HEK293 (cell line): ENCODE results near the gene ZNF236.

Source experiments
- CTCF ChIA-PET: fragments of 350-600 bp; formaldehyde crosslinking; extraction: SDS; loops from one replicate; lab custom pipeline; 2021; ENCODE audit warnings: antibody characterized with exemption; lab: Yijun Ruan, JAX
- POLR2A ChIA-PET: fragments of 300-600 bp; formaldehyde crosslinking; extraction: SDS; loops from one replicate; lab custom pipeline; 2020; ENCODE audit warnings: antibody characterized with exemption, inconsistent platforms; lab: Yijun Ruan, JAX
- H3K27ac ChIP-seq: fragments of 200-500 bp; sonication (Bioruptor generic); 2 replicates; pipeline ENCODE4 v1.5.1; 2014; ENCODE audit warnings: low read depth, low read length, control low read depth, inconsistent platforms; ENCODE audit errors: extremely low read depth
- H3K36me3 ChIP-seq, 2 experiments: fragments of 200-500 bp in 1 of 2; sonication (Bioruptor generic) in 1 of 2; 1 replicate in 1 of 2; 2 replicates in 1 of 2; pipeline ENCODE4 v1.5.1; 2014 to 2017; ENCODE audit warnings: inconsistent platforms in 2 of 2, low read length in 2 of 2; ENCODE audit not compliant: control insufficient read depth in 2 of 2, insufficient read depth in 1 of 2
- H3K4me1 ChIP-seq: fragments of 200-500 bp; sonication (Bioruptor generic); 2 replicates; pipeline ENCODE4 v1.5.1; 2014; ENCODE audit warnings: mild to moderate bottlenecking, low read length, inconsistent platforms; ENCODE audit not compliant: control insufficient read depth, insufficient read depth
- H3K4me3 ChIP-seq: 2 replicates; pipeline ENCODE4 v1.5.1; 2011; ENCODE audit warnings: low read depth, mild to moderate bottlenecking, control low read depth, low read length, moderate library complexity
- H3K9me3 ChIP-seq: fragments of 200-500 bp; sonication (Bioruptor generic); 2 replicates; pipeline ENCODE4 v1.5.1; 2014; ENCODE audit warnings: low read depth, low read length, inconsistent platforms; ENCODE audit not compliant: control insufficient read depth, insufficient read depth
- BCL11B ChIP-seq: fragments of 450-650 bp; formaldehyde crosslinking; IDR thresholded peaks from 2 replicates; pipeline ENCODE4 v1.5.1; 2016; ENCODE audit warnings: low read depth, missing biosample characterization, missing genetic modification characterization
- BCL6B ChIP-seq: fragments of 450-650 bp; formaldehyde crosslinking; IDR thresholded peaks from 2 replicates; pipeline ENCODE4 v1.5.1; 2017; ENCODE audit warnings: missing biosample characterization, missing genetic modification characterization
- ELK4 ChIP-seq: IDR thresholded peaks from 2 replicates; pipeline ENCODE4 v1.6.1; 2011; ENCODE audit warnings: mild to moderate bottlenecking, low read depth, low read length, borderline replicate concordance
- OSR2 ChIP-seq: fragments of 450-650 bp; formaldehyde crosslinking; IDR thresholded peaks from 2 replicates; pipeline ENCODE4 v1.5.1; 2016; ENCODE audit warnings: missing biosample characterization, missing genetic modification characterization
- OVOL3 ChIP-seq: fragments of 450-650 bp; formaldehyde crosslinking; IDR thresholded peaks from 2 replicates; pipeline ENCODE4 v1.5.1; 2016; ENCODE audit warnings: missing biosample characterization, missing genetic modification characterization
- ZFHX2 ChIP-seq: fragments of 450-650 bp; formaldehyde crosslinking; conservative IDR thresholded peaks from 2 replicates; pipeline ENCODE4 v1.5.1; 2016; ENCODE audit warnings: missing biosample characterization, missing genetic modification characterization
- ZFP3 ChIP-seq: fragments of 450-650 bp; formaldehyde crosslinking; IDR thresholded peaks from 2 replicates; pipeline ENCODE4 v1.5.1; 2016; ENCODE audit warnings: low read depth, missing biosample characterization, missing genetic modification characterization
- ZFP37 ChIP-seq: fragments of 450-650 bp; formaldehyde crosslinking; IDR thresholded peaks from 2 replicates; pipeline ENCODE4 v1.5.1; 2016; ENCODE audit warnings: missing biosample characterization, missing genetic modification characterization
- ZFP69B ChIP-seq: fragments of 450-650 bp; formaldehyde crosslinking; IDR thresholded peaks from 2 replicates; pipeline ENCODE4 v1.5.1; 2016; ENCODE audit warnings: missing biosample characterization, missing genetic modification characterization
- ZNF10 ChIP-seq: fragments of 450-650 bp; formaldehyde crosslinking; IDR thresholded peaks from 2 replicates; pipeline ENCODE4 v1.5.1; 2017; ENCODE audit warnings: missing biosample characterization, missing genetic modification characterization
- ZNF146 ChIP-seq: fragments of 450-650 bp; formaldehyde crosslinking; IDR thresholded peaks from 2 replicates; pipeline ENCODE4 v1.5.1; 2016; ENCODE audit warnings: missing biosample characterization, missing genetic modification characterization
- ZNF16 ChIP-seq: fragments of 450-650 bp; formaldehyde crosslinking; IDR thresholded peaks from 2 replicates; pipeline ENCODE4 v1.5.1; 2016; ENCODE audit warnings: low read depth, missing biosample characterization, missing genetic modification characterization
- ZNF214 ChIP-seq: fragments of 450-650 bp; formaldehyde crosslinking; IDR thresholded peaks from 2 replicates; pipeline ENCODE4 v1.5.1; 2017; ENCODE audit warnings: missing biosample characterization, mild to moderate bottlenecking, missing genetic modification characterization, borderline replicate concordance
- ZNF221 ChIP-seq: fragments of 450-650 bp; formaldehyde crosslinking; IDR thresholded peaks from 2 replicates; pipeline ENCODE4 v1.5.1; 2017; ENCODE audit warnings: missing biosample characterization, missing genetic modification characterization, borderline replicate concordance
- ZNF239 ChIP-seq: fragments of 450-650 bp; formaldehyde crosslinking; IDR thresholded peaks from 2 replicates; pipeline ENCODE4 v1.5.1; 2016; ENCODE audit warnings: missing biosample characterization, missing genetic modification characterization
- ZNF530 ChIP-seq: fragments of 450-650 bp; formaldehyde crosslinking; IDR thresholded peaks from 2 replicates; pipeline ENCODE4 v1.5.1; 2016; ENCODE audit warnings: low read depth, missing biosample characterization, missing genetic modification characterization
- ZNF549 ChIP-seq: fragments of 450-650 bp; IDR thresholded peaks from 2 replicates; pipeline ENCODE4 v1.5.1; 2018; ENCODE audit warnings: missing biosample characterization, missing genetic modification characterization, mild to moderate bottlenecking, inconsistent platforms, moderate library complexity
- ZNF571 ChIP-seq: fragments of 450-650 bp; formaldehyde crosslinking; IDR thresholded peaks from 2 replicates; pipeline ENCODE4 v1.5.0; 2017; ENCODE audit warnings: missing biosample characterization, missing genetic modification characterization
- ZNF580 ChIP-seq: fragments of 450-650 bp; formaldehyde crosslinking; IDR thresholded peaks from 2 replicates; pipeline ENCODE4 v1.5.1; 2016; ENCODE audit warnings: missing biosample characterization, missing genetic modification characterization
- ZNF785 ChIP-seq: fragments of 450-650 bp; formaldehyde crosslinking; IDR thresholded peaks from 2 replicates; pipeline ENCODE4 v1.5.1; 2016; ENCODE audit warnings: missing biosample characterization, missing genetic modification characterization
- ZSCAN5A ChIP-seq: fragments of 450-650 bp; formaldehyde crosslinking; IDR thresholded peaks from 2 replicates; pipeline ENCODE4 v1.5.1; 2016; ENCODE audit warnings: missing biosample characterization, missing genetic modification characterization
- TF ChIP-seq, protein P1 (sequence below): fragments of 450-650 bp; formaldehyde crosslinking; IDR thresholded peaks from 2 replicates; pipeline ENCODE4 v1.5.1; 2017; ENCODE audit warnings: missing biosample characterization, missing genetic modification characterization
- TF ChIP-seq, protein P2 (sequence below): fragments of 450-650 bp; formaldehyde crosslinking; IDR thresholded peaks from 2 replicates; pipeline ENCODE4 v1.5.1; 2016; ENCODE audit warnings: missing biosample characterization, missing genetic modification characterization

Gene ZNF236

GRCh38 chr18:76979906-76980305 lies 157.5 kb downstream of the ZNF236 start:
- CTCF ChIA-PET: interaction anchor here (7.1 kb wide), 1 partner anchor 178 kb away, joined by 84 read pairs; no protein-coding TSS in a partner anchor
- H3K4me1 ChIP-seq: no peaks in the 10 kb centered on the region
- H3K9me3 ChIP-seq: no peaks in the 10 kb centered on the region

DNA sequence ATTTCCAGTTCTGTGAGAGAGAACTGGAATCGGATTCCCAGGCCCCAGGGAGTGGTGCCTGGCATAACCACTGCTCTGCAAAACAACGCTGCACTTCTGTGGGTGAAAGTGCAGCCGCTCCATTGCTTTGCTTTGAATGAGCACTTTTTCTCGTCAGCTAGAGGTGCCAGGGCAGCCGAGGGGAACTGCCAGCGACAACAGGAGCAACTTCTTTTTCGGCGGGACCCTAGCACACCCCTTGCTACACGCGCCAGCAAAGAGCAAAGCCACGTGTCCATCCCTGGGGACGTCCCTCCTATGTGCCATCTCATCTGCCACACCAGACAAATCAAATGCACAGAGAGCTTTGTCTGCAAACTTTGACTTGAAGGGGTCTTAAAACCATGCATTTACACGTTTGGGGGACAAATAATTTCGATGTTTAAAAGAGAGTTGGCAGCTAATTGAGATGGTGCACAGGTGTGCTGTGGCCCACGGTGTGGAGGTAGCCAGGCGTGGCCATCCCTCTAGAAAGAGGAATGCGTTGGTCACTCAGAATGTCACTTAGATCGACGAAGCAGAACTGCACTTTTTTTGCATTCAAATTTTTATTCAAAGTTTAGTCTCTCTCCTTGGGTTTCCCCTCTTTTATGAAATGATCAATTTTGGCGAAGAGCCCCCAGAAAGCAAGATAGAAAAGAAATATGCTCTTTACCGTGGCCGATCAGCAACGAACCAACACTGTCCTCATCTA lies 158.5 kb downstream of the ZNF236 start:
- TF ChIP-seq OSR2 (no peak), ZNF549 (tag by site-specific recombination) (no peak)
- no peak overlapping the region for H3K27ac ChIP-seq
- no peaks in the 10 kb centered on the region for H3K9me3 ChIP-seq
- no peaks in the 10 kb centered on the region for H3K36me3 ChIP-seq
- H3K4me3 ChIP-seq: no peak overlapping the region
- POLR2A ChIA-PET: no interaction called here
- no peaks in the 10 kb centered on the region for H3K4me1 ChIP-seq
- CTCF ChIA-PET: interaction anchor here (0.6 to 7.1 kb wide), 2 partner anchors 57 to 179 kb away, joined by 3 to 84 read pairs; no protein-coding TSS in a partner anchor

More at GRCh38 chr18:76979906-76980305, 157.5 kb downstream of the ZNF236 start:
- TF ChIP-seq ZNF221 (tag by site-specific recombination) (no peak), ZNF16 (no peak), ZNF785 (tag by site-specific recombination) (no peak), ZFHX2 (tag by site-specific recombination) (no peak; the same call in 1 of the 2 replicates), ZNF530 (tag by site-specific recombination) (no peak), ZNF580 (no peak)
- TF ChIP-seq, all 188 proteins: peak for 0
- POLR2A ChIA-PET: no interaction called here
- no peaks in the 10 kb centered on the region for H3K36me3 ChIP-seq
- no peak overlapping the region for H3K27ac ChIP-seq
- H3K4me3 ChIP-seq: no peak overlapping the region

DNA sequence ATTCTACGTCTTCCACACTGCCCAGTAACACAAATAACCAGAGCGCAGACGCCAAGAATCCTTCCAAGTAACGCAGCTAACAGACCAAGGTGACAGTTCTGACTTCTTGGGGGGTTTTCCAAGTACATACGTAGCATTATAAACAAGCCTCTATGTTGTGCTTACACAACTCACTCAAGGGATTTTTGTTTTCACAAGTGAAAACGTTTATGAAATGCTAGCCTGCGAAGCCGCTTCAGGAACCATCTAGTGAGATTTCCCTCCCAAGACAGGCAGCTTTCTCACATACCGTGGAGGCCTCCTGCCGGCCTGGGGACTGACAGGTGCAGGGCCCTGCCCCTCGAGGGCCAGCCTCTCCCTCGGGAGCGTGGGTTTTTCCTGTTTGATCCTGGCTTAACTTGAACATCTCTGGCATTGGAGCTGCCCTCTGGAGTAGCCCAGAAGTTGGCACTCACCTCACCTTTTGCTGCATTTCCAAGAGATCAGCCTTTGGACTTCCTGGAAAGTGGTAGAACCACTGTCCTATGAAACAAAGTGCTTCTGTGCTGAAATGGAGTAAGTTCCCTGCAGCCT lies 159.1 kb downstream of the ZNF236 start:
- no peaks in the 10 kb centered on the region for H3K9me3 ChIP-seq
- CTCF ChIA-PET: interaction anchor here (0.6 to 7.1 kb wide), 3 partner anchors 58 to 179 kb away, joined by 3 to 84 read pairs (median 3); no protein-coding TSS in a partner anchor
- no peak overlapping the region for H3K4me3 ChIP-seq
- no peaks in the 10 kb centered on the region for H3K4me1 ChIP-seq
- POLR2A ChIA-PET: no interaction called here
- no peaks in the 10 kb centered on the region for H3K36me3 ChIP-seq
- H3K27ac ChIP-seq: no peak overlapping the region
- TF ChIP-seq BCL11B (tag by site-specific recombination) (no peak), ELK4 (no peak), ZNF571 (tag by site-specific recombination) (no peak), ZFP3 (tag by site-specific recombination) (no peak), ZSCAN5A (tag by site-specific recombination) (no peak), BCL6B (tag by site-specific recombination) (no peak), OVOL3 (tag by site-specific recombination) (no peak), OSR2 (no peak), ZFP69B (tag by site-specific recombination) (no peak), ZNF239 (tag by site-specific recombination) (no peak), ZFP37 (tag by site-specific recombination) (no peak), ZNF146 (no peak), ZNF10 (tag by site-specific recombination) (no peak), ZNF214 (tag by site-specific recombination) (no peak)
- TF ChIP-seq, protein P1, sequence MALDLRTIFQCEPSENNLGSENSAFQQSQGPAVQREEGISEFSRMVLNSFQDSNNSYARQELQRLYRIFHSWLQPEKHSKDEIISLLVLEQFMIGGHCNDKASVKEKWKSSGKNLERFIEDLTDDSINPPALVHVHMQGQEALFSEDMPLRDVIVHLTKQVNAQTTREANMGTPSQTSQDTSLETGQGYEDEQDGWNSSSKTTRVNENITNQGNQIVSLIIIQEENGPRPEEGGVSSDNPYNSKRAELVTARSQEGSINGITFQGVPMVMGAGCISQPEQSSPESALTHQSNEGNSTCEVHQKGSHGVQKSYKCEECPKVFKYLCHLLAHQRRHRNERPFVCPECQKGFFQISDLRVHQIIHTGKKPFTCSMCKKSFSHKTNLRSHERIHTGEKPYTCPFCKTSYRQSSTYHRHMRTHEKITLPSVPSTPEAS (tag by site-specific recombination): no peak
- TF ChIP-seq, protein P2, sequence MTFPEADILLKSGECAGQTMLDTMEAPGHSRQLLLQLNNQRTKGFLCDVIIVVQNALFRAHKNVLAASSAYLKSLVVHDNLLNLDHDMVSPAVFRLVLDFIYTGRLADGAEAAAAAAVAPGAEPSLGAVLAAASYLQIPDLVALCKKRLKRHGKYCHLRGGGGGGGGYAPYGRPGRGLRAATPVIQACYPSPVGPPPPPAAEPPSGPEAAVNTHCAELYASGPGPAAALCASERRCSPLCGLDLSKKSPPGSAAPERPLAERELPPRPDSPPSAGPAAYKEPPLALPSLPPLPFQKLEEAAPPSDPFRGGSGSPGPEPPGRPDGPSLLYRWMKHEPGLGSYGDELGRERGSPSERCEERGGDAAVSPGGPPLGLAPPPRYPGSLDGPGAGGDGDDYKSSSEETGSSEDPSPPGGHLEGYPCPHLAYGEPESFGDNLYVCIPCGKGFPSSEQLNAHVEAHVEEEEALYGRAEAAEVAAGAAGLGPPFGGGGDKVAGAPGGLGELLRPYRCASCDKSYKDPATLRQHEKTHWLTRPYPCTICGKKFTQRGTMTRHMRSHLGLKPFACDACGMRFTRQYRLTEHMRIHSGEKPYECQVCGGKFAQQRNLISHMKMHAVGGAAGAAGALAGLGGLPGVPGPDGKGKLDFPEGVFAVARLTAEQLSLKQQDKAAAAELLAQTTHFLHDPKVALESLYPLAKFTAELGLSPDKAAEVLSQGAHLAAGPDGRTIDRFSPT (tag by site-specific recombination): no peak
